ENCODE results near the gene TNF.

TNF gene

DNA sequence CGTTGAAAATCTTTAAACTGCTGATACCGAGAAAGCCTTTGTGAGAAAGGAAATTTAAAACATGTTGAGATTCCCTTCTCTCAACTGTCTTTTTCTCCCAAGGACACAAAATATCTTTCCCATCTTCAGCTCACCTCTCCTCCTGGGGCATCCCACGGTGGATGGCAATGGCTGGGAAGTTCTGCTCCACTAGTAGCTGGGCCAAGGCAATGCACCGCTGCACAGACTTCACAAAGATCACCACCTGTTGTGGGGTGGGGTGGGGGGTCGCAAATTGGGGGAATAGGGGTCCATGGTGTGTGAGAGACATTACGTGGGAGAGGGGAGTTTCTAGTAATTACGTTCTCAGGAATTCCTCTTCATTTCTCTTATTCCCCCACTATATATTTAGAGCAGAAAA lies 44.2 kb upstream of the TNF start:
- Histone ChIP-seq H3K27ac (no peak overlapping the region), H3K4me3 (no peak overlapping the region)
- DNase-seq (ENCODE audit: low spot score) = no peak
- TF ChIP-seq, protein P1, sequence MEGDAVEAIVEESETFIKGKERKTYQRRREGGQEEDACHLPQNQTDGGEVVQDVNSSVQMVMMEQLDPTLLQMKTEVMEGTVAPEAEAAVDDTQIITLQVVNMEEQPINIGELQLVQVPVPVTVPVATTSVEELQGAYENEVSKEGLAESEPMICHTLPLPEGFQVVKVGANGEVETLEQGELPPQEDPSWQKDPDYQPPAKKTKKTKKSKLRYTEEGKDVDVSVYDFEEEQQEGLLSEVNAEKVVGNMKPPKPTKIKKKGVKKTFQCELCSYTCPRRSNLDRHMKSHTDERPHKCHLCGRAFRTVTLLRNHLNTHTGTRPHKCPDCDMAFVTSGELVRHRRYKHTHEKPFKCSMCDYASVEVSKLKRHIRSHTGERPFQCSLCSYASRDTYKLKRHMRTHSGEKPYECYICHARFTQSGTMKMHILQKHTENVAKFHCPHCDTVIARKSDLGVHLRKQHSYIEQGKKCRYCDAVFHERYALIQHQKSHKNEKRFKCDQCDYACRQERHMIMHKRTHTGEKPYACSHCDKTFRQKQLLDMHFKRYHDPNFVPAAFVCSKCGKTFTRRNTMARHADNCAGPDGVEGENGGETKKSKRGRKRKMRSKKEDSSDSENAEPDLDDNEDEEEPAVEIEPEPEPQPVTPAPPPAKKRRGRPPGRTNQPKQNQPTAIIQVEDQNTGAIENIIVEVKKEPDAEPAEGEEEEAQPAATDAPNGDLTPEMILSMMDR (IDR thresholded peaks at IDR 0.05) = no peak

DNA sequence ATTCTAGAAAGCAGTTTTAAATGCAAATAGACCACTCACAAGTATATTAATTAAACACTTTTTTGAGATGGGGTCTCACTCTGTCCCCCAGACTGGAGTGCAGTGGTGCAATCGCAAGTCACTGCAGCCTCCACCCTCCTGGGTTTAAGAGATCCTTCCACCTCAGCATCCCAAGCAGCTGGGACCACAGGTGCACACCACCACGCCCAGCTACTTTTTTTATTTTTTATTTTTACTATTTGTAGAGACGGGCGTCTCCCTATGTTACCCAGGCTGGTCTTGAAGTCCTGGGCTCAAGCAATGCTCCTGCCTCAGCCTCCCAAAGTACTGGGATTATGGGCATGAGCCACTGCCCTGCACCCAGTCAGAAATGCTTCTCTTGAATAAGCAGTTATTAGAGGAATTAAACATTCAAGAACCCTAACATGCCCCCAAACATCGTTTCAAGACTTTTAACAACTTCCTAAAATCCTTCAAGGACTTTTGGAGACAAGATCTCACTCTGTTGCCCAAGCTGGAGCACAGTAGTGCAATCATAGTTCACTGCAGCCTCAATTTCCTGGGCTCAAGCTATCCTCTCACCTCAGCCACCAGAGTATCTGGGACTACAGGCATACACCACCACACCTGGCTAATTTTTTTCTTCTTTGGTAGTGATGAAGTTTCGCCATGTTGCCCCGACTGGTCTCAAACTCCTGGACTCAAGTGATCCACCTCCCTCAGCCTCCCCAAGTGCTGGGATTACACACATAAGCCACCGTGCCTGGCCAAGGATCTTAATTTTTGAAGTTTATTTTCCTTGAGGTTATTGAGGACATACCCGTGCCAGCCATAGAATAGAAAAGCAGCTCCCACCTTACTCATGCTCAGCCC lies 43.4 kb upstream of the TNF start:
- TF ChIP-seq, protein P1 (IDR thresholded peaks at IDR 0.05) = no peak
- no peak overlapping the region for H3K4me3 ChIP-seq
- no peak overlapping the region for H3K27ac ChIP-seq
- DNase-seq (ENCODE audit: low spot score) = no peak

DNA sequence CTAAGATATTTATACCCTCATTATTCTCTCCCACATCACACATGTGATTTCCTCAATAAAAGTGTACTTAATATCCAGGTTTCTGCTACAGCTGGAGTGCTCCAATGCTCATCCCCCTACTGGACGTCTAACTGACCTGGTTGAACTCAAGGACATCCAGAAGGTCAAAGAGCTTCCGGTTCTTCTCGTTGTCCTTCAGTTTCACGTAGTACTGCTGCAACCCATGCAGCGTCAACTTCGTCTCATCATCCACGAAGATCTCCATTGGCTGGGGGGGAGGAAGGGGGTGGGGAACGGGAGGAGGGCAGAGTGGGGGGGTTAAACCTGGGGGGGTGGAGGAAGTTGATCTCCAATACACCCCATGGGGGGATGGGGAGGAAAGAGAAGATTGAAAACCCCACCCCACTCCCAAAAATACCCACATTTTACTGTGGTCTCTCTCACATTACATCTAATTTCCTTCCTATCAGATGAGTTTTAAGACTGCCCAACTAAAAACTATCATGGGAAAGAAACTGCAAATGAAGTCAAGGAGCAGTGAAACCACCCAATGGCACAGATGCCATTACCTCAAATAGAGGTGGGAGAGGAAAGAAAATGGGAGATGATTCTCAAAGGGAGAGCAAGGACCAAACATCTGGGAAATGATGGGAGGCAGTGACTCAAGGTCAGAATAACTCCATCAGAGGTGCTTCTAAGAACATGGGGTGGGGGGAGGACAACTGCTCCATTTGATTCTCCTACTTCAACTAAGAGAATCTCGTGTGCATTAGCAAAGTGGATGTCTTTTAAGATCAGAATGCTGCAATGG lies 42.5 kb upstream of the TNF start:
- DNase-seq (ENCODE audit: low spot score) = no peak
- no peak overlapping the region for H3K27ac ChIP-seq
- H3K4me3 ChIP-seq = no peak overlapping the region
- TF ChIP-seq, protein P1 (IDR thresholded peaks at IDR 0.05) = no peak

DNA sequence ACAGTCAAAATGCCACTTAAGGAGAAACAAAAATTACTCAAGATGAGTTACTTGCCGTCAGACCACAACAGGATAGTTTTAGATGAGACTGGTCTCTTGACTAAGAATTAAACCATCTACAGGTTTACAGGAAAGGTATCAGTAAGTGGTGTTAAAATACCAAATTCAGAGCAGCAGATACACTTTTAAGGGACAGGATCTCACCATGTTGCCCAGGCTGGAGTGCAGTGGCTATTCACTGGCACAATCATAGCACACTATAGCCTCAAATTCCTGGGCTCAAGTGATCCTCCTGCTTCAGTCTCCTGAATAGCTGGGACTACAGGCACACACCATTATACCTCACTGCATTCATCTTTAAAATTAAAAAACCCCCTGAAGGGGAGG lies 41.9 kb upstream of the TNF start:
- TF ChIP-seq, protein P1 (IDR thresholded peaks at IDR 0.05) = no peak

DNA sequence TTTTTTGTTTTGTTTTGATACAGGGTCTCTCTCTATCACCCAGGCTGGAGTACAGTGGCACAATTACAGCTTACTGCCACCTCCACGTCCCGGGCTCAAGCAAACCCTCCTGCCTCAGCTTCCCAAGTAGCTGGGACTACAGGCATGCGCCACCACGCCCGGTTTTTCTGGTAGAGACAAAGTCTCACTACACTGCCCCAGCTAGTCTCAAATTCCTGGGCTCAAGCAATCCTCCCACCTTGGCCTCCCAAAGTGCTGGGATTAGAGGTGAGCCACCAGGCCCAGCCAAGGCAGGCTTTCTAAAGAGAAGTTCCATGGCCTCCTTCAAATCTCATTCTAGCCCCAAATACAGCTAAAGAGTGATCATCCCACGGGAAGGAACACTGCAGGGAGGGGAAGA lies 41.4 kb upstream of the TNF start:
- DNase-seq (ENCODE audit: low spot score) = no peak
- TF ChIP-seq, protein P1 (IDR thresholded peaks at IDR 0.05) = no peak

More for the DNA sequence above, 41.9 kb upstream of the TNF start:
- no peak overlapping the region for H3K27ac ChIP-seq
- no peak for DNase-seq (ENCODE audit: low spot score)
- H3K4me3 ChIP-seq = no peak overlapping the region

DNA sequence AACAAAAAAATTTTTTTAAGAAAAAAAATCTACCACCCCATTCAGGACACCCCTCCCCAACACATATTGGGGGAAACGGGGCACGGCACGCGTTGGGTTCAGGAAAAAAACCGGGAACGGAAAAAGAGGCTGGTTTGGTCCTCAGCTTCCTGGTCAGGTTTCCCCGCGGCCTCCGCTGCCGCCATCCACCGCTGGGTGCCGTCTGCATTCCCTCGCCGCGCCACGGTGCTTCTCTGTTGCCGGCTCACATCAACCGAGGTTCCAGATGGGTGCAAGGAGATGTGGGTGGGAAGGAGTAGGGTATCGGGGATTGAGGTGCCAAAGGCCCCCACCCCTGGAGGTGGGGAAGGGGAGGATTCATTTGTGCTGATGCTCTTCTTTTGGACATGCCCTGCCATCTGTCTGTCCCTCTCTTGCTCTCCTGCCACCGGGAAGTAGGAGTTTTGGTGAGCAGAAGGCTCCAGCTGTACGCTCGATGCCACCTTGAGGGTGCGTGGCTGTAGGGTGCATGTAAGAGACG lies 40.8 kb upstream of the TNF start:
- no peak for DNase-seq (ENCODE audit: low spot score)
- no peak overlapping the region for H3K27ac ChIP-seq

More for the DNA sequence above, 41.4 kb upstream of the TNF start:
- Histone ChIP-seq H3K27ac (no peak overlapping the region), H3K4me3 (no peak overlapping the region)

More for the DNA sequence above, 40.8 kb upstream of the TNF start:
- no peak overlapping the region for H3K4me3 ChIP-seq
- TF ChIP-seq, protein P1 (IDR thresholded peaks at IDR 0.05) = no peak

Data from coronary artery (tissue), 2 donors.